Measurements from ENCODE around the gene SELP. TPM values are rescaled to one million over a fixed set of nuclear protein-coding genes. Genes with fewer than 3 reads are reported as not detected.
"Not testable (repeated sequence)": the region's sequence is repeated elsewhere in the genome, so short reads cannot be mapped to it uniquely, and the experiment has no call there.

SELP gene
- under 1 TPM in 1 of 2 experiments, not detected in 1; 0.13 TPM for total RNA-seq

DNA sequence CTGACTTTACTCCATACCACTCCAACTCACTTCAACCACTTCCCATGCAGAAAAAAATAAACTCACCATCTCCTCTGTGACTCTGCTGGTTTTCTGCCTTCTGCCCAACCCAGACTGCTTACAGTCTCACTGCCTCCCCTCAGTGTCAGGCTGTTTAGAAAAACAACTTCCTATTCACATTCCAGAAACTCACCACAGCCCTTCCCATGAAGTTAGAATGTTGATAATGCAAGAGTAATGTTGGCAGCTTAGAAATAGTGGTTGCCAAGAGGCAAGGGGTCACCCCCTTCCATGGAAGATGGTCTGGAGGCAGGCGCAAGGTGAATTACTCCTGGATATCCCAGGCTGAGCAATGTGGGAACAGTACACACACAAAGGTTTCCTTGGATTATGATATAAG, at the start of gene SELP:
SELP (minus strand) TSS at position 119 of the 400 bp plus-strand sequence; CDS start at position 69, 50 bp downstream.
- Mint-ChIP-seq H3K4me1 (ENCODE audit: low read depth) (peaks cover 36% of the 10 kb centered on the region), H3K27ac (peak within 1 kb of the TSS; percentile 32), H3K4me3 (no peak within 1 kb of the TSS), H3K9me3 (ENCODE audit: insufficient read depth) (peaks cover 17% of the 10 kb centered on the region), H3K36me3 (ENCODE audit: low read depth) (peaks cover 17% of the 10 kb centered on the region), H3K27me3 (ENCODE audit: low read depth) (no peaks in the 10 kb centered on the region)
- DNase-seq (no peak), ATAC-seq (no peak)
- CTCF ChIA-PET, result interaction anchor here (0.9 to 1.7 kb wide), 4 partner anchors 9 to 44 kb away, joined by 3 to 10 read pairs (median 4); no protein-coding TSS in a partner anchor
- POLR2A ChIA-PET, result interaction anchor here (1.2 kb wide), 1 partner anchor 69 kb away, joined by 3 read pairs; no protein-coding TSS in a partner anchor

DNA sequence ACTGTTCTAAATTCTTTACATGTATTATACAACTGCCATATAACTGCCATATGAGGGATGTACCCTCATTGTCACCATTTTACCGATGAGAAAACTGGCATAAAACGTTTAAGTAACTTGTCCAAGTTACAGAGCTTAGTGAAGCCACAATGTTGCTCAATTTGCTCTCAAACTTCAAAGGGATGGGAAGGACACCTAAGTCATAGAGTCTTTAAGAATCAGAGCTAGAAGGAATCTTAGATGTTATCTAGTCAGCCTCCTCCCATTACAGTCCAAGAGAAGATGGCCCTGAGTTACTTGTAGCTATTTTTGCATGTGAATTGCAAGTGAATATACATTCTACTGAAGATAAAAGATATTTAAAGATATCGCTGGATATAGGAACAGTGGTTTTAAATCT, 49.8 kb upstream of the SELP start:
- POLR2A ChIA-PET, result interaction anchor here (0.7 kb wide), 1 partner anchor 19 kb away, joined by 3 read pairs; no protein-coding TSS in a partner anchor
- no peak for ATAC-seq
- H3K36me3 Mint-ChIP-seq (ENCODE audit: low read depth), result no peaks in the 10 kb centered on the region

DNA sequence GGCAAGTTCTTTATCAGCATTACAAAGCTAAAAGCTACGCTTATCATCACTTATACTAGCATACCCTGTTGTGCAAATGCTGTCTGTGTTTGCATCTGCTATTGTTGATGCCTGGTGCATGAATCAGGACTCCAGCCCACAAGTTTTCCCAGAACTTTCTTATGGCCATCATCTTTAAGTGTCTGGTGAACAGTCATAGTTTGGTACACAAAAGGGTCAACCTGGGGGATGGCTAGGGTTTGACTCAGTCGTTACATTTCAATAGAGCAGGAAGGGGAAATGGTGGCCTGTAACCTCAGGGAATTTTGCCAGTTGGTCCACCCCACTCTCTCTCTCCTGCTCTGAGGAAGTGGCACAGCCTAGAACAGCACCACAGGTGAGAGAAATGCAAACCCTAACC, 46.1 kb upstream of the SELP start:
- H3K4me3 Mint-ChIP-seq, result no peak overlapping the region
- H3K27me3 Mint-ChIP-seq (ENCODE audit: low read depth), result no peaks in the 10 kb centered on the region
- DNase-seq (no peak), ATAC-seq (peak; percentile 40)
- H3K4me1 Mint-ChIP-seq (ENCODE audit: low read depth), result peaks cover 41% of the 10 kb centered on the region
- peaks cover 7% of the 10 kb centered on the region for H3K36me3 Mint-ChIP-seq (ENCODE audit: low read depth)
- CTCF ChIA-PET, result interaction anchor here (0.9 to 2.5 kb wide), 6 partner anchors 14 to 90 kb away, joined by 4 to 19 read pairs (median 6); partner anchors contain the start of gene F5
- H3K9me3 Mint-ChIP-seq (ENCODE audit: insufficient read depth), result no peaks in the 10 kb centered on the region
- POLR2A ChIA-PET, result interaction anchor here (1.5 kb wide), 1 partner anchor 36 kb away, joined by 3 read pairs; no protein-coding TSS in a partner anchor
- H3K27ac Mint-ChIP-seq, result no peak overlapping the region

More for the DNA sequence above, 49.8 kb upstream of the SELP start:
- Mint-ChIP-seq H3K4me3 (no peak overlapping the region), H3K27me3 (ENCODE audit: low read depth) (no peaks in the 10 kb centered on the region), H3K27ac (no peak overlapping the region), H3K4me1 (ENCODE audit: low read depth) (peaks cover 57% of the 10 kb centered on the region), H3K9me3 (ENCODE audit: insufficient read depth) (no peaks in the 10 kb centered on the region)
- DNase-seq, result no peak
- CTCF ChIA-PET, result interaction anchor here (1.2 to 4.7 kb wide), 4 partner anchors 8 to 78 kb away, joined by 3 to 40 read pairs (median 5); no protein-coding TSS in a partner anchor

DNA sequence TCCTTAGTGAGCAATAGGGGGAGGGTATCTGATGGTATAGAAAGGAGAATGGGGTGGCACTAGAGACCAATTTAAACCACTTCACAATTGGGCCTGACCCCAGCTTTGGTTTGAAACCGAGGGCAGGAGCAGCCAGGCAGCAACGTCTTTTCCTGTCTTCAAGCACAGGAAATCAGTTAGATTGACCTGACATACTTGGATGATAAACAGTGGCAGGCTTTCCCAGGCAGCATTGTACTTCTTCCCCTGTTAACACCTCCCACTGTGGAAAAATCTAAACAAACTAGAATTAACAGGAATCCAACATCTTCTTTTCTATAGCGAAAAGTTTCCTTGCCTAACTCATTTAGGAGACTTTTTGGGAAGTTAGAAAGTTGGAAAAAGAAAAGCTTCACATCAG, 40.9 kb upstream of the SELP start:
- CTCF ChIA-PET, result interaction anchor here (1.0 to 1.6 kb wide), 5 partner anchors 9 to 69 kb away, joined by 3 to 6 read pairs (median 3); no protein-coding TSS in a partner anchor
- DNase-seq (no peak), ATAC-seq (no peak)
- POLR2A ChIA-PET, result no interaction called here
- no peak overlapping the region for H3K4me3 Mint-ChIP-seq
- peaks cover 47% of the 10 kb centered on the region for H3K4me1 Mint-ChIP-seq (ENCODE audit: low read depth)
- peaks cover 35% of the 10 kb centered on the region for H3K36me3 Mint-ChIP-seq (ENCODE audit: low read depth)
- peak overlapping the region; percentile 61 for H3K27ac Mint-ChIP-seq
- no peaks in the 10 kb centered on the region for H3K27me3 Mint-ChIP-seq (ENCODE audit: low read depth)
- H3K9me3 Mint-ChIP-seq (ENCODE audit: insufficient read depth), result no peaks in the 10 kb centered on the region

DNA sequence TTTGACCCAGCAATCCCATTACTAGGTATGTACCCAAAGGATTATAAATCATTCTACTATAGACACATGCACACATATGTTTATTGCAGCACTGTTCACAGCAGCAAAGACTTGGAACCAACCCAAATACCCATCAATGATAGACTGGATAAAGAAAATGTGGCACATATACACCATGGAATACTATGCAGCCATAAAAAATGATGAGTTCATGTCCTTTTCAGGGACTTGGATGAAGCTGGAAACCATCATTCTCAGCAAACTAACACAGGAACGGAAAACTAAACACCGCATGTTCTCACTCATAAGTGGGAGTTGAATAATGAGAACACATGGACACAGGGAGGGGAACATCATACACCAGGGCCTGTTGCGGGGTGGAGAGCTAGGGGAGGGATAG, 40.3 kb upstream of the SELP start:
- ATAC-seq; H3K27me3 Mint-ChIP-seq (ENCODE audit: low read depth); DNase-seq; POLR2A ChIA-PET; H3K27ac Mint-ChIP-seq; H3K4me3 Mint-ChIP-seq; H3K9me3 Mint-ChIP-seq (ENCODE audit: insufficient read depth): not testable (repeated sequence)
- Mint-ChIP-seq H3K36me3 (ENCODE audit: low read depth) (peaks cover 35% of the 10 kb centered on the region), H3K4me1 (ENCODE audit: low read depth) (peaks cover 43% of the 10 kb centered on the region)
- CTCF ChIA-PET, result interaction anchor here (0.6 to 1.4 kb wide), 3 partner anchors 12 to 69 kb away, joined by 3 to 6 read pairs (median 5); no protein-coding TSS in a partner anchor

DNA sequence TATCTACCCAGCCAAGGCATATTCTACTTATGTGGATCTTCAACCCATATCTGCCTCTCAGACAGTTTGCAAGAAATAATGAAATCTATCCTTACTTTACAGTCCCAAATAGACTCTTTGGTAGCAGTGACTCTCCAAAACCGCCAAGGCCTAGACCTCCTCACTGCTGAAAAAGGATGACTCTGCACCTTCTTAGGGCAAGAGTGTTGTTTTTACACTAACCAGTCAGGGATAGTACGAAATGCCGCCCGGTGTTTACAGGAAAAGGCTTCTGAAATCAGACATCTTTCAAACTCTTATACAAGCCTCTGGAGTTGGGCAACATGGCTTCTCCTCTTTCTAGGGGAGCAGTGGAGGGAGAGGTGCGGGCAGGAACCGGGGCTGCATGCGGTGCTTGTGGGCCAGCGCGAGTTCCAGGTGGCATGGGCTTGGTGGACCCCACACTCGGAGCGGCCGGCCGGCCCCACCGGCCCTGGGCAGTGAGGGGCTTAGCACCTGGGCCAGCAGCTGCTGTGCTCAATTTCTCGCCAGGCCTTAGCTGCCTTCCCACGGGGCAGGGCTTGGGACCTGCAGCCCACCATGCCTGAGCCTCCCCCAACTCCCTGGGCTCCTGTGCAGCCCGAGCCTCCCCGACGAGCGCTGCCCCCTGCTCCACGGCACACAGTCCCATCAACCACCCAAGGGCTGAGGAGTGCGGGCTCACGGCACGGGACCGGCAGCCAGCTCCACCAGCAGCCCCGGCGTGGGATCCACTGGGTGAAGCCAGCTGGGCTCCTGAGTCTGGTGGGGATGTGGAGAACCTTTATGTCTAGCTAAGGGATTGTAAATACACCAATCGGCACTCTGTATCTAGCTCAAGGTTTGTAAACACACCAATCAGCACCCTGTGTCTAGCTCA, 38.0 kb upstream of the SELP start:
- Mint-ChIP-seq H3K27ac (peak overlapping the region; percentile 89), H3K36me3 (ENCODE audit: low read depth) (peaks cover 36% of the 10 kb centered on the region), H3K4me1 (ENCODE audit: low read depth) (peaks cover 48% of the 10 kb centered on the region), H3K4me3 (peak overlapping the region; percentile 40)
- ATAC-seq; H3K27me3 Mint-ChIP-seq (ENCODE audit: low read depth); POLR2A ChIA-PET; H3K9me3 Mint-ChIP-seq (ENCODE audit: insufficient read depth): not testable (repeated sequence)
- peak; percentile 28 for DNase-seq
- CTCF ChIA-PET, result interaction anchor here (1.3 kb wide), 1 partner anchor 66 kb away, joined by 7 read pairs; no protein-coding TSS in a partner anchor

DNA sequence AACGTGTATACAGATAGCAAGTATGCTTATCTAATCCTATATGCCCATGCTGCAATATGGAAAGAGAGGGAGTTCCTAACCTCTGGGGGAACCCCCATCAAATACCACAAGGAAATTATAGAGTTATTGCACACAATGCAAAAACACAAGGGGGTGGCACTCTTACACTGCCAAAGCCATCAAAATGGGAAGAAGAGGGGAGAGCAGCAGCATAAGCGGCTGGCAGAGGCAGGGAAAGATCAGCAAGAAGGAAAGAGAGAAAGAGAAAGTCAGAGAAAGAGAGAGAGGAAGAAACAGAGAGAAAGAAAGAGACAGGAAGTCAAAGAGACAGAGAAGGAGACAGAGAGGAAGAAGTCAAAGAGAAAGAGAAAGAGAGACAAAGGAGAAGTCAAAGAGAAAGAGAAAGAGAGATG, 37.3 kb upstream of the SELP start:
- peak overlapping the region; percentile 89 for H3K27ac Mint-ChIP-seq
- CTCF ChIA-PET; DNase-seq; H3K27me3 Mint-ChIP-seq (ENCODE audit: low read depth); POLR2A ChIA-PET: not testable (repeated sequence)
- peak; percentile 51 for ATAC-seq
- H3K9me3 Mint-ChIP-seq (ENCODE audit: insufficient read depth), result peaks cover 12% of the 10 kb centered on the region
- peaks cover 31% of the 10 kb centered on the region for H3K36me3 Mint-ChIP-seq (ENCODE audit: low read depth)
- H3K4me1 Mint-ChIP-seq (ENCODE audit: low read depth), result peaks cover 52% of the 10 kb centered on the region
- H3K4me3 Mint-ChIP-seq, result peak overlapping the region; percentile 40

DNA sequence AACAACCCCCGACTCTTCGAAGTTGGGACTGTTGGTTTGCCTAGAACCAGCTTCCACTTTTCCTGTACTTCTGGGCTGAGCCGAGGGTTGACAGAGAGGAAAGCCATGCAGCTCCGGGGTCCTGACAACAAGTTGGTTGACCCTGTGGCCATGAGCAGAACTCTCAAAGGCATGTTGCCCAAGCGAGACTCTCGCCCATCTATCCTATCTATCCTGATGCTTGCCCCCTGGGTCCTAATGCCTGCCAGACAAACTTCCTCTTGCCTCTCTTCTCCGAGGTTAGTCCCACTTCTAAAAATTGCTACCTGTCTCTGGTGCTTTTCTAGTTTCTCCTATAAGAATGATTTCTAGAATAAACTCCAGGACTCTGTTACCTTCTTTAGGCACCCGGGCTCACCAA, 32.8 kb upstream of the SELP start:
- not testable (repeated sequence) for H3K27ac Mint-ChIP-seq

DNA sequence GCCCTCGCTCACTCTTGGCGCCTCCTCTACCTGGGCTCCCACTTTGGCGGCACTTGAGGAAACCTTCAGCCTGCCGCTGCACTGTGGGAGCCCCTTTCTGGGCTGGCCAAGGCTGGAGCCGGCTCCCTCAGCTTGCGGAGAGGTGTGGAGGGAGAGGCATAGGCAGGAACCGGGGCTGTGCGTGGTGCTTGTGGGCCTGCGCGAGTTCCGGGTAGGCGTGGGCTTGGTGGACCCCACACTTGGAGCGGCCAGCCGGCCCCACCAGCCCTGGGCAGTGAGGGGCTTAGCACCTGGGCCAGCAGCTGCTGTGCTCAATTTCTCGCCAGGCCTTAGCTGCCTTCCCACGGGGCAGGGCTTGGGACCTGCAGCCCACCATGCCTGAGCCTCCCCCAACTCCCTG, 31.1 kb upstream of the SELP start:
- H3K27ac Mint-ChIP-seq; H3K27me3 Mint-ChIP-seq (ENCODE audit: low read depth); DNase-seq; ATAC-seq; H3K4me3 Mint-ChIP-seq: not testable (repeated sequence)
- Mint-ChIP-seq H3K9me3 (ENCODE audit: insufficient read depth) (peaks cover 17% of the 10 kb centered on the region), H3K4me1 (ENCODE audit: low read depth) (peaks cover 44% of the 10 kb centered on the region), H3K36me3 (ENCODE audit: low read depth) (peaks cover 35% of the 10 kb centered on the region)
- ChIA-PET POLR2A (interaction anchor here (1.1 kb wide), 1 partner anchor 134 kb away, joined by 4 read pairs; the partner anchor contains the start of gene METTL18), CTCF (interaction anchor here (1.7 kb wide), 1 partner anchor 59 kb away, joined by 7 read pairs; no protein-coding TSS in a partner anchor)

More for the DNA sequence above, 32.8 kb upstream of the SELP start:
- Mint-ChIP-seq H3K4me3 (peak overlapping the region; percentile 4), H3K36me3 (ENCODE audit: low read depth) (peaks cover 34% of the 10 kb centered on the region), H3K4me1 (ENCODE audit: low read depth) (peaks cover 50% of the 10 kb centered on the region), H3K9me3 (ENCODE audit: insufficient read depth) (peaks cover 17% of the 10 kb centered on the region)
- DNase-seq; CTCF ChIA-PET; POLR2A ChIA-PET; H3K27me3 Mint-ChIP-seq (ENCODE audit: low read depth); ATAC-seq: not testable (repeated sequence)

DNA sequence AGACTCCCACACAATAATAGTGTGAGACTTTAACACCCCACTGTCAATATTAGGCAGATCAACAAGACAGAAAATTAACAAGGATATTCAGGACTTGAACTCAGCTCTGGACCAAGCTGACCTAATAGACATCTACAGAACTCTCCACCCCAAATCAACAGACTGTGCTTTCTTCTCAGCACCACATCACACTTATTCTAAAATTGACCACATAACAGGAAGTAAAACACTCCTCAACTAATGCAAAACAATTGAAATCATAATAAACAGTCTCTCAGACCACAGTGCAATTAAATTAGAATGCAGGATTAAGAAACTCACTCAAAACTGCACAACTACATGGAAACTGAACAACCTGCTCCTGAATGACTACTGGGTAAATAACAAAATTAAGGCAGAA, 28.9 kb upstream of the SELP start:
- H3K36me3 Mint-ChIP-seq (ENCODE audit: low read depth), result peaks cover 31% of the 10 kb centered on the region
- H3K4me1 Mint-ChIP-seq (ENCODE audit: low read depth), result peaks cover 50% of the 10 kb centered on the region
- H3K4me3 Mint-ChIP-seq; H3K27ac Mint-ChIP-seq; POLR2A ChIA-PET; DNase-seq; H3K27me3 Mint-ChIP-seq (ENCODE audit: low read depth); ATAC-seq: not testable (repeated sequence)
- peaks cover 17% of the 10 kb centered on the region for H3K9me3 Mint-ChIP-seq (ENCODE audit: insufficient read depth)
- CTCF ChIA-PET, result interaction anchor here (1.2 to 2.9 kb wide), 5 partner anchors 33 to 57 kb away, joined by 4 to 9 read pairs (median 4); no protein-coding TSS in a partner anchor

DNA sequence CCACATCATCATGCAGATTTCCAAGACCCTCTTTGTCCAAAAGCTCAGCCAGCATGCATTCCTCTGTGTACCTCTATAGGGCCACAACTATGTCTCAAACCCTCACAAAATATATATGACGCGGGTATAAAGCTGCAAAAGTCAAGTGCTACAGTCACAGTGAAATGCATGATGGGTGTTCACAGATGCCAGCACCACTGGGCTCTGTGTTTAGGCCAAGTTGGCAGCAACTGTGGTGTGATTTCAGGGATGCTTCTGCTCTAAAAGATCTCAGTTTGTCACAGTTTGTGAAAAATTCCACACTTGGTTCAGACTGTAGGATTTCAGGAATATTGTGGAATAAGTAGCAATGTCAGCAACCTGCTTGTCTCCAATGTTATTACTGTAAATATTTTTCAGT, 23.9 kb upstream of the SELP start:
- Mint-ChIP-seq H3K27ac (no peak overlapping the region), H3K4me1 (ENCODE audit: low read depth) (peaks cover 38% of the 10 kb centered on the region), H3K9me3 (ENCODE audit: insufficient read depth) (peaks cover under 1% of the 10 kb centered on the region), H3K36me3 (ENCODE audit: low read depth) (peaks cover 12% of the 10 kb centered on the region), H3K4me3 (no peak overlapping the region), H3K27me3 (ENCODE audit: low read depth) (no peaks in the 10 kb centered on the region)
- DNase-seq (no peak), ATAC-seq (no peak)
- CTCF ChIA-PET, result no interaction called here
- POLR2A ChIA-PET, result no interaction called here

Measured in activated CD8-positive, alpha-beta T cell treated with anti-CD3 and anti-CD28 coated beads, Interleukin-2, amount 10 ng/mL, durations not matched to agents 7 days and 5 days (primary cell).